HG02588 (cell line): ENCODE results near the gene PFKFB3.
A peak's percentile ranks its signal among the peaks of the same experiment; 100 is the strongest.
"Not testable (repeated sequence)": the region's sequence is repeated elsewhere in the genome, so short reads cannot be mapped to it uniquely, and the experiment has no call there.

Source experiments
- ATAC-seq: cut with Tn5 transposase; IDR thresholded peaks from one replicate; pipeline ENCODE4 v1.9.1; 2021; ENCODE audit warnings: mild to moderate bottlenecking, moderate library complexity; ENCODE audit not compliant: unreplicated experiment

PFKFB3 gene

DNA sequence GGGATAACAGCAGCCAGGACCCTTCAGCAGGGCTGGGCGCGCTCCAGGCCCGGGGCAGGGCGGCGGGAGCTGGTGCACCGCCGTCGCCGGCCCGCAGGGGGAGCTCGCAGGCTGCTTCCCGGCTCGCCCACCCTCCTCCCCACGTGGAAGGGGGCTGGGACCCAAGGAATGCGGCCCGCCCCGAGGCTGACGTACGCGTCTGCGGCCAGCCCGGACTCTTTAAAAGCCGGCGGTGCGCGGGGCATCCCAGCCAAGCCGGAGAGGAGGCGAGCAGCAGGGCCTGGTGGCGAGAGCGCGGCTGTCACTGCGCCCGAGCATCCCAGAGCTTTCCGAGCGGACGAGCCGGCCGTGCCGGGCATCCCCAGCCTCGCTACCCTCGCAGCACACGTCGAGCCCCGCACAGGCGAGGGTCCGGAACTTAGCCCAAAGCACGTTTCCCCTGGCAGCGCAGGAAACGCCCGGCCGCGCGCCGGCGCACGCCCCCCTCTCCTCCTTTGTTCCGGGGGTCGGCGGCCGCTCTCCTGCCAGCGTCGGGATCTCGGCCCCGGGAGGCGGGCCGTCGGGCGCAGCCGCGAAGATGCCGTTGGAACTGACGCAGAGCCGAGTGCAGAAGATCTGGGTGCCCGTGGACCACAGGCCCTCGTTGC lies at the start of gene PFKFB3:
TSS of gene PFKFB3 (plus strand) at position 249 of the 647 bp plus-strand sequence. CDS start at position 578, 329 bp downstream.
- peak; percentile 68 for ATAC-seq

DNA sequence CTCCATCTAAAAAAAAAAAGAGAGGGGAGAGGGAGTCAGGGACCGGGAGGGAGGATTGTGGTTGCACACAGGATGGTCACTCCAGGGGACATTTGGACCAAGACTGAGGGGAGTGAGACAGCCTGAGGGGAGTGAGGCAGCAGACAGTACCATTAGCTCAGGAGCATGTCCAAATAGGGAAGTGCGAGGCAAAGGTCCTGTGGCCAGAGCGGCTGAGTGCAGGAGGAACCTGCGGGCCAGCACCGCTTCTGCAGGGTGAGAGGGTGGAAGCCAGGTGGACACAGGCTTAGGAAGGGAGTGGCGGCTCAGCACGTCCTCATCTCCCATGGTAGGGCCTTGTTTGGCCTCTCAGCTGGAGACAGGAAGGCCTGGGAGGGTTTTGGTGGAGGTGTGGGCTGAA lies 48.9 kb upstream of the PFKFB3 start:
- ATAC-seq, result no peak

DNA sequence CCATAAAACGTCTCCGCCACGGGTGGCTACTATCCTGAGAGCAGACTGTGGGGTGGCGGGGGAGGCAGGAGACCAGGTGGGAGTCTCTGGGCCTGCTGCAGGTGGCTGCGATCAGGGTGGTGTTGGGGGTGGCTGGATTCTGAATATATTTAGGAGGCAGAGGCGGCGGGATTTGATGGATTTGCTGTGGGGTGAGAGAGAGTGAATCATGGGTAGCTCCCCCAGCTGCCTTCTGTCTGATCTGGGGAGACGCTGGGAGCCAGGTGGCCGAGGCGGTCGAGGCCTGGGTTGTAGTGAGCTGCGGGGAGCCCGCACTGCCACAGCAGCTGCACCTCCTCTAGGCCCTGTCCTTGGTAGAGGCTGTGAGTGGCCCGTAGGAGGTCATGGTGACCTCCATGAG lies 48.2 kb upstream of the PFKFB3 start:
- no peak for ATAC-seq

DNA sequence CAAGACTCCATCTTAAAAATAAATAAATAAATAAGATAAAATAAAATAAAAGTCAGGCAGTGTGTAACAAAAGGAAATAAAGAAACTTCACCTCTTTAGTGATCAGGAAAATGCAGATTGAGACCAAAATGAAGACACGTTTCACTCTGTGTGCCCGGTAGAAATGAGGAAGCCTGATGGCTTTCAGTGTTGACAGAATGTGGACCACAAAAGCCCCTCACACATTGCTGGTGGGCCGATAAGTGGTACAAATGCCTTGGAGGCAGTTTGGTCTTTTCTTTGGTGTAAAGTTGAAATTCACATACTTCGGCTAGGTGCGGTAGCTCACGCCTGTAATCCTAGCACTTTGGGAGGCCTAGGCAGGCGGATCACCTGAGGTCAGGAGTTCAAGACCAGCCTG lies 44.5 kb upstream of the PFKFB3 start:
- ATAC-seq, result no peak

DNA sequence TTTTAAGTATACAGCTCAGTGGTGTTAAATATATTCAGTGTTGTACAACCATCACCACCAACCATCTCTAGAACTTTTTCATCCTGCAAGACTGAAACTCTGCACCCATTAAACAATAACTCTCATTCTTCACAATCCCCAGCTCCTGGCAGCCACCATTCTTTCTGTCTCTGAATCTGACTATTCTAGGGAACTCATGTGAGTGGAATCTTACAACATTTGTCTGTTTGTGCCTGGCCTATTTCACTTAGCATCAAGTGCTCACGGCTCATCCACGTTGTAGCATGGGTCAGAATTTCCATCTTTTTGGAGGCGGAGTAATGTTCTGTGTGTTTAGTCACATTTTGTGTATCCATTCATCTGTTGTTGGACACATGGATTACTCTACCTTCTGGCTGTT lies 40.8 kb upstream of the PFKFB3 start:
- no peak for ATAC-seq

DNA sequence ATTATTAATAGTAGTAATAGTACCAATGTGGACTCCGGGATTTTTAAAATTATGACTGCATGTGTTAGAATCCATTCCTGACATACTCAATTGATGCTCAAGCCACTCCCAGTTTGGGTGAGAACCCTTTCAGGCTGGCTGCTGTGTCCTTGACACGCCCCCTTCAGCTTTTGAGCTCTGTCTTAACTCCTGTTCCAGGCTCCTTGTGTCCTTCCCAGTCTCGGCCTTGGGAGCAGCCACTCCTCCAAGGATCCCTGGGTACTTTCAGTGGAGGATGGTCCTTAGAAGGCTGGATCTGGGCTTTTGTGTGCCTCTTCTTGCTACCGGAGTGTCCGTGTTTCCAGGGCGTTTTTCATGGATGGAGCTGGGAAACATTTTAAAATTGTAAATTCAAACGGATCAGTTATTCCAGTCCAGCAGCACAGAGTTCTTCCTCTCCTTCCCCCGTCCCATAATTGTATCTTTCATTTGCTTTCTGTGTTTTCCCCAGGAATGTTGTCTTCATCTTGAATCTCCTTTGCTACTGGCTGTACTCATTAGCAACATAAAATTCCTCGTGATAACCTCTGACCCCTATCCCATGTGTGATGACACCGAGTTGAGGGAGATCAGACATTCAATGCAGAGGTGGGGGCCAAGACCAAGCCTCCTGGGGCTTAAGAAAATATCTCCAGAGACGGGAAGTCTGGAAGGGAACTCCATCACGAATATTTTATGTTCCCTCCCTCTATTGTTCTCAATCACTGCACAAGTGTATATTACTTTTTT lies 40.0 kb upstream of the PFKFB3 start:
- ATAC-seq, result no peak

DNA sequence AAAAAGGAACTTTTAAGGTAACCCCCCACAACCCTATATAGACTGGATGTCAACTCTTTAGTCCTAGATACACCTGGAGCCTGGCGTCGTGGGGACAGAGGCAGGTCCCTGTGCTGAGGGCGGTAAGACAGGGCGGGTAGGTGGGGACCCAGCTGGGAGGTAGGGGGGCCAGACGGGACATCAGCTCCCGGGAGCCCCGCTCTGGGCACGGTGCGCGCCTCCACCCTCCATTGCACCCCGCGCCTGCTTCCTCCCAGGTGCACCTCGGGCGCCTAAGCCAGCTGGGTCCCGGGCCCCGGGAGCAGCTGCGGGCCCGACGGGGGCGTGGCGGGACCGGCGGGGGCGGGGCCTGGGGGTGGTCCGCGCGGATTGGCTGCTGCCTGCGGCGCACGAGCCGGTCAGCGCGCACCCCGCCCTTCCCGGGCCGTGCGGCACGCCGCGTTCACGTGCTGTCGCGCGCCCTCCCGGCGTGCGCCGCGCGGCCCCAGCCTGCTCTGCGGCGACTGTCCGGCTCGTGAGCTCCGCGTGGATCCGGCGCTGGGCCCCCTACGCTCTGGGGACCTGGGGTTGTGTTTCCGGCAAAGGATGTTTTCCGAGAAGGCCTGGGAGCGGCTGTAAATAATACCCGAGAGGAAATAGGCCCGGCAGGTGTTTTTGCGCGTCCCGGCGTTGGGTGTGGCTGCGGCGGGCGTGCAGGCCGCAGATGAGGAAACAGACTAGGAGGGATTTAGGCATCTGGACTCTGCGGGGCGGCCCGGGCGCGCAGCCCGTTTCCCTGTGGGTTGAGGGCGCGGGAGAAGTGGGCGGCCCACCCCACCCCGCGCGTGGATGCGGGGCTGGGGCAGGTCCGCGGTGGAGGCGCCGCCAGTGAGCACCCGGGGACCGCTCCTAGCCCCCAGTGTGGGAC lies 39.1 kb upstream of the PFKFB3 start:
- peak; percentile 92 for ATAC-seq

DNA sequence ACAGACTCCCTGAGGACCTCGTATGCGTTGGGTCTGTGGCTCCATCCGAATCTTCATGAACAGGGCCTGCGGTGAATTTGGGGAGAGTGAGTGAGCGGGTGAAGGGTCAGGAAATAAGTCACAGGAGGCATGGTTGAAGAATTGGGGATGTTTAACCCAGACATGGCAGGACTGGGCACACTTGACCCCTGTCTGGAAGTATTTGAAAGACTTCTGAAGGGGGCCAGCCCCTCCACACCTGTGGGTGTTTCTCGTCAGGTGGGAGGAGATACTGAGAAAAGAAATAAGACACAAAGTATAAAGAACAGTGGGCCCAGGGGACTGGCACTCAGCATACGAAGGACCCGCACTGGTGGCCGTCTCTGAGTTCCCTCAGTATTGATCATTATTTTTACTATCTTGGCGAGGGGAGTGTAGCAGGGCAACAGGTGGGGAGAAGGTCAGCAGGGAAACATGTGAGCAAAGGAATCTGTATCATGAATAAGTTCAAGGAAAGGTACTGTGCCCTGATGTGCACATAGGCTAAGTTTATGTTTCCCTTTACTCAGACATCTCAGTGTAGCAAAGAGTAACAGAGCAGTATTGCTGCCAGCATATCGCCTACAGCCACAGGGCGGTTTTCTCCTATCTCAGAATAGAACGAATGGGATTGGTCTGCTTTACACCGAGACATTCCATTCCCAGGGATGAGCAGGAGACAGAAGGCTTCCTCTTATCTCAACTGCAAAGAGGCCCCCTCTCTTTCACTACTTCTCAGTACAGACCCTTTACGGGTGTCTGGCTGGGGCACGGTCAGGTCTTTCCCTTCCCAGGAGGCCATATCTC lies 38.2 kb upstream of the PFKFB3 start:
- ATAC-seq, result peak; percentile 0

DNA sequence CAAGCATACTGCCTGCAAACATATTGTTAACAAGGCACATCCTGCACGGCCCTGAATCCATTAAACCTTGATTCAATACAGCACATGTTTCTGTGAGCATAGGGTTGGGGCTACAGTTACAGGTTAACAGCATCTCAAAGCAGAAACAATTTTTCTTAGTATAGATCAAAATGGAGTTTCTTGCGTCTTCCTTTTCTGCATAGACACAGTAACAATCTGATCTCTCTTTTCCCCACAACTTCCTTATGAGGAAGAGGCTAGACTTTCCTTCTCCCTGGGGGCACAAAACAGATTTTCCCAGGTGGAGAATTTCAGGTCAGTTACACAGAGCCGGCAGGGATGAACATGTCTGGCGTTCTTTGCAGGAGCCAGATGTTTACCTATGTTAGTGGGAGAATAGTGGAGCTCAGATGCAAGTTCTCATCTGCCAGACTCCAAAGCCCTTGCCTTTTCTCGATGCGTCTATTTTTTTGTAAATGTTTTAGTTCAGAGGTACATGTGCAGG lies 37.5 kb upstream of the PFKFB3 start:
- ATAC-seq, result no peak

DNA sequence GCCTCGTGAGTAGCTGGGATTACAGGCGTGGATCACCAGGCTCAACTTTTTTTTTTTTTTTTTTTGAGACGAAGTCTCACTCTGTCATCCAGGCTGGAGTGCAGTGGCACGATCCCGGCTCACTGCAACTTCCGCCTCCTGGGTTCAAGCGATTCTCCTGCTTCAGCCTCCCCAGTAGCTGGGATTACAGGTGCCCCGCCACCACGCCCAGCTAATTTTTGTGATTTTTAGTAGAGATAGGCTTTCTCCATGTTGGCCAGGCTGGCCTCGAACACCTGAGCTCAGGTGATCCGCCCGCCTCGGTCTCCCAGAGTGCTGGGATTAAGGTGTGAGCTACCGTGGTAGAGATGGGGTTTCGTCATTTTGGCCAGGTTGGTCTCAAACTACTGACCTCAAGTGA lies 36.8 kb upstream of the PFKFB3 start:
- not testable (repeated sequence) for ATAC-seq

DNA sequence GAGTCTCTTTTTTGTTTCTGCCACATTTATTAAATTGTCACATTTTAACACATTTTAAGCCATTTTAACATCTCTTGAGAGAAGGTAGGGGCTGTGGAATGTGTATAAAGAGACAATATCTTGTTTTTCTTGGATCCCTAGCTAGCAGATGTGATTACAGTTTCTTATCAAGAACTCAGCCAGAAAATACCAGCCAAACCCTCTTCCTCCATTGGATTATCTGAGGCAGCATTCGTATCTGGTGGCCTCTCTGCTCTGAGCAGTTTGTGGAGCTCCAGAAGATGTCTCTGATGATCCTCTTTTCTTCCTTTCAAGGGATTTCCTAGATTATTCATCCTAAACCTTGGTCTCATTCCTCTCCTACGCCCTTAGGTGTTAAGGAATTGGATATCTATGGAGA lies 35.3 kb upstream of the PFKFB3 start:
- ATAC-seq, result no peak

DNA sequence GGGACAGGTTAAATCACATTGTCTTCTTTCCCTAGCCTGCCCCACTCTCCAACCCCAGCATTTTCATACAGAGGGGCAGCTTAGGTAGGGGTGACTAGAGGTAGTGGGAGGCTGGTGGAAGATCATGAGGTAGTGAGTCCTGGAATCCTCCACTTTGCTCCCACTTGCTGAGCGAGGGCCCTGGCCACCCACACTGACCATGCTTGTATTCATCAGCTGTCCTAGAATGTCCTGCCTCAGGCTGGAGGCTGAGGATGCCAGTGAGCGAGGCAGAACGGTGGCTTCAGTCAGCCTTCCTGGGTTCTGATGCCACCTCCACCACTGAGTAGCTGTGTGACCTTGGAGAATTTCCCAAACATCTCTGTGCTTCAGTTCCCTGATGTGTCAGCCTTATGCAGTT lies 34.6 kb upstream of the PFKFB3 start:
- no peak for ATAC-seq

DNA sequence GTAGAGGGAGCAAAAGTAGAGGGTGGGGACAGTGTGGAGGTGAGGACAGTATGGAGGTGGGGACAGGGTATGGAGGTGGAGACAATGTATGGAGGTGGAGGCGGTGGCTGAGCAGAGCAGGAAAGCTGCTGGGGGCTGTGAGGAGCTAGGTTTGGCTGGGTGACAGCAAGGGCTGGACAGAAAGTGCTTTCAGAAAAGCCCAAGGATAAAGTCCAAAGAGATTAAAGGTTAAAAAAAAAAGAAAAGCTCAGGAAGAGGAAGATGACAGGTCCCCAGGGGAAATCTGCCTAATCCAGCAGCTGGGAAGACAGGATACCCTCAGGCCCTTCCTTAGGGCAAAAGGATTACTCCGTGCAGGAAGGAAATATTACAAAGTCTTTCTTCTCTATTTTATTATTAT lies 32.1 kb upstream of the PFKFB3 start:
- no peak for ATAC-seq

DNA sequence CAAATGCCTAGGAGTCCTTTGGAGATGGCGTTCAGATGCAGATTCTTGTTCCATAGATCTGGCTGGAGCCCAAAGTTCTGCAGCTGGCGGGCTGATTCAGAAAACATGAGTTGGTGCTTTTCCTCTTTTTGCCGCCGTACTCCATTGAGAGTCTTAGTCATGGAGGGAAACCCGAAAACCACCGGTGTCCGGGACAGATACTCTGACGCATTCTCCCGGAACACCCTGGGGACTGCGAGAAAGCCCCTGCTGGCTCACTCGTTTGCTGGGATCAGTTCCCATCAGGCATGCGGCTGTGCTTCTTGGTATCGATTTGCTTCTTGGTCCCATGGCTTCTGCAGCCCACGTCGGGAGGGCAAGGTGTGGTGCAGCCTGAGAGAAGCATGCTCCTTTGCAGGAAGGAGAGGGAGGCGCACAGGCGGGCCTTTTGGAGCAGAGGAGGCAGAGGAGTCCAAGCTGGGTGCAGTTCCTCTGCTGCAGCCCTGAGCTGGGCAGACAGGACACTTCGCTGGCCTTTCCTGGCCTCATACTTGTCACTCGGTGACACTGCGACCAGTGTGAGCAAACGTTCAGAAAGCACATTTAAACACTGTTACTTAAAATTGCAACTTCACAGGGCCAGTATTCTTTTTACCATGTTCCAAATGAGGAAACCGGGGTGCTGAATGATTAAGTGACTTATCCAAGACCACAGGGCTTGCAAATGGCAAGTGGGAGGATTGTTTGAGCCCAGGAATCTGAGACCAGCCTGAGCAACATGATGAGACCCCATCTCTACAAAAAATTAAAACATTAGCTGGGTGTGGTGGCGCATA lies 30.6 kb upstream of the PFKFB3 start:
- peak; percentile 54 for ATAC-seq

DNA sequence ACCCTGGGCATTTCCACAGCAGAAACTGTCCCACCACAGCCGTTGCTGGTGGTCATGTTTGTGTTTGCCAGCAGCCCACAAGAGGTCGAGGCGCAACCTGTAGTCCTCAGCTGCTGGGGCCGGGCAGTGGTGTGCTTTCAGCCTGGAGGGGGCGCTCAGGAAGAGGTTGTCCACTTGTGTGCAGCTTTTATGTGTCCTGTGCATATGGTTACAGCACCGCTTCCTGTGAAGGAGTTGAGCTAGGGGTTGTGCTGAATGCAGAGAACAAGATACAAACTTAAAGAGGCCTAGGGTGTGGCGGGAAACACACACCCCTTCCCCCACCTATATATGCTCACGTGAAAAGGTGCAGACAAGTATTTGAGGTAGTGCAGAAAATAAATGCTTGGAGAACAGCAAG lies 29.5 kb upstream of the PFKFB3 start:
- no peak for ATAC-seq

DNA sequence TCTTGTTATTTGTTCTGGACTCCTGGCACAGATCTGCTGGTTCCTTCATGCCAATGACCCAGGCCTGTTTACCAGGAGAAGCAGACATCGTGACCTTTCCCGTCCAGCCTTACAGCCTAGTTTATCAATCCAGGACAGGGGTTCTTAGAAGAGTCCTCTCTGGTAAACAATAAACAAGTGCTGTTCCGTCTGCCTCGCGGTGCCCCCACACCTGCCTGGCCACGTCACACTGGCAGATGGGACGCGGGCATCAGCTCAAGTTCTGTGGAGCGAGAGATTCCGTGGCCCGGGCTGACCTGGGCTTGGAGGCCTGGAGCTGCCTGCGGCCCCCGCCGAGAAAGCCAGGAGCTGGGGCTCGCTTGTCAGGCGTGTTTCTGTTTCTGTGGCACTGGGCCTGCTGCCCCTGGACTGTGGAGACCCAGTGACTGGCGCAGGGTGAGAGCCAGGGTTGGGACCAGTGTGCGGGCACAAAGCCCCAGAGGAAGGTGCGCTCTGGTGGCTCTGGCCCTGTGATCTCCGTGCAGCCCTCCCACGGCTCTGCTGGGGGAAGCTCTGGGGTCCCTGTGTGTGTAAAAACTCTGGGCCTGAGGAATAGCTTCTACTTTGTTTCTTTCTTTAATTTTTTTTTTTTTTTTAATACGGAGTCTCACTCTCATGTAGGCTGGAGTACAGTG lies 28.4 kb upstream of the PFKFB3 start:
- no peak for ATAC-seq

DNA sequence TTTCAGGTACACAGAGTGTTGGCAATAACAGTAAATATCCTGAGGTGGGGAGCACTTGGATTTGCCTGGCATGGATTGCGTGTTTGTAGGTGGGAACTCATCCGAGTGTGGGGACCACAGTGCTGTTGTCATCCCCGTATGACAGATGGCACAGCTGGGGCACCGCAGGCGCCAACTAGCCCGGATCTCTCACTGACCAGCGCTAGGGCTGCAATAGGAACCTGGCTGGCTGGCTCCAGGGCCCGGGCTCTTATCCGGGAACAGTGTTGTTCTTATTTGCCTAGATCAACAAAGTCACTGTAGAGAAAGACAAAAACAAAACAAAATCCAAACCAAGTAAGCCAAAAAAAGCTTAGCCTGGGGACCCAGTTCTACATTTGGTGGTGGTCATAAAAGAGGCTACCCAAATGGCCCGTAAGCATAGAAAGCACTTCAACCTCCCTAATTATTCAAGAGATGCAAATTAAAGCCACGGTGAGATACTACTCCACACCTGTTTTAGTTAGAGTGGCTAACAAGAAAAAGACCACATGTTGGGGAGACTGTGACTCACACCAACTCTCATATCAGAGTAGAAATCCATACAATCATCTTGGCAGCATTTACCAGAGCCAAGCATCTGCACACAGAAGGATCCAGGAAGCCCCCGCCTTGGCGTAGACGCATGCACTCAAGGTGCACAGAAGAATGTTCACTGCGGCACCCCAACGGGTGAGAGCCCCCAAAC lies 27.2 kb upstream of the PFKFB3 start:
- no peak for ATAC-seq

DNA sequence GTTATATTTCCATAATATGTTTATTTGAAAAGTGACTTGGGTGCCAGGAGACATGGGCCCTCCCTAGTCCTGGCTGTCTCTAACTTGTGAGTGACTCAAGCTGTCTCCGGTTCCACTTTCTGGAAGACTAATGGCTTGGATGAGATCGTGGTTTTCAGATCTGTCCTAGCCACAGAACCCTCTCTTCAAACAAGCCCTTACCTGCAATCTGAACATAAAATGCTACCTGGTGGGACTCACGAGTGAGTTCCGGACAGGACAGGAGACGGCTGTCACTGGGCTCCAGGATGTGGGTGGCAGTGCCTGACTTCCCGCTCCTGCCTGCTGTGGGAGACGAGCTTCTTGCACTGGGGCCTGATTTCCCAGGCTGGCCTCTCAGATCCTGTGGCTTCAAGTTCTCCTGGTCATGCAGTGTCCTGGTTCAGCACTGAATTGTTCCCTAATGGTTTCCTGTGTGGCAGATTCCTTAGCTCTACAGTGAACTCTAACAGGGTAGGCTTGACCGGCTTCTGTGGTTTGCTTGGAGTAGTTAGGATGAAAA lies 26.0 kb upstream of the PFKFB3 start:
- no peak for ATAC-seq
